MCF 10A (cell line): ENCODE data around the gene ALPP. TPM values are rescaled to one million over a fixed set of nuclear protein-coding genes. Genes with fewer than 3 reads are reported as not detected.
"Not testable (repeated sequence)": the region's sequence is repeated elsewhere in the genome, so short reads cannot be mapped to it uniquely, and the experiment has no call there.

Experiments
- Bru-seq: library from RNA; stranded (reverse); fragments of 400-500 nt; gene quantifications from one replicate; lab custom pipeline; 2021; lab: Mats Ljungman, UMichigan
- BruChase-seq, 2 experiments: library from RNA; stranded (reverse); fragments of 400-500 nt; gene quantifications; one replicate each; lab custom pipeline; 2021; lab: Mats Ljungman, UMichigan
- BruUV-seq: library from RNA; stranded (reverse); fragments of 400-500 nt; replicated peaks from 2 replicates; lab custom pipeline; 2021; lab: Mats Ljungman, UMichigan
- CTCF ChIA-PET: fragments of 300-600 bp; sonication (Branson Sonifier 250); formaldehyde crosslinking; extraction: SDS; loops from one replicate; lab custom pipeline; 2021; ENCODE audit warnings: antibody characterized with exemption, inconsistent platforms; lab: Yijun Ruan, JAX
- POLR2A ChIA-PET: fragments of 300-600, 350-650 bp; sonication (Branson Sonifier 250); formaldehyde crosslinking; extraction: SDS; loops from one replicate; lab custom pipeline; 2020; ENCODE audit warnings: antibody characterized with exemption, inconsistent platforms; lab: Yijun Ruan, JAX
- DNase-seq: peaks from one replicate; pipeline ENCODE4 v3.0.0-alpha.2; 2018; ENCODE audit not compliant: unreplicated experiment
- H3K27ac Mint-ChIP-seq: one replicate; pipeline ENCODE4 v1.8.0; 2022; ENCODE audit warnings: mild to moderate bottlenecking, low read depth, mixed read lengths; ENCODE audit not compliant: unreplicated experiment
- H3K27me3 Mint-ChIP-seq: one replicate; pipeline ENCODE4 v1.8.0; 2022; ENCODE audit warnings: mixed read lengths; ENCODE audit not compliant: insufficient read depth, unreplicated experiment
- H3K36me3 Mint-ChIP-seq: one replicate; pipeline ENCODE4 v1.8.0; 2022; ENCODE audit warnings: mild to moderate bottlenecking, moderate library complexity, mixed read lengths; ENCODE audit not compliant: insufficient read depth, unreplicated experiment
- H3K4me1 Mint-ChIP-seq: one replicate; pipeline ENCODE4 v1.8.0; 2022; ENCODE audit warnings: mixed read lengths; ENCODE audit not compliant: insufficient read depth, unreplicated experiment
- H3K4me3 Mint-ChIP-seq: one replicate; pipeline ENCODE4 v1.8.0; 2022; ENCODE audit warnings: mild to moderate bottlenecking, moderate library complexity, mixed read lengths; ENCODE audit not compliant: unreplicated experiment
- H3K9me3 Mint-ChIP-seq: one replicate; pipeline ENCODE4 v1.8.0; 2022; ENCODE audit warnings: mixed read lengths; ENCODE audit not compliant: unreplicated experiment
- intact Hi-C: fragments of 100-400 bp; cut with micrococcal nuclease; formaldehyde crosslinking; loops from 2 replicates; pipeline ENCODE4 v1.14.1; 2022
- long read RNA-seq: library from polyadenylated mRNA; stranded (forward); transcript quantifications from one replicate; pipeline ENCODE4 v2.0.0, GENCODE V29; 2022
- total RNA-seq: library from RNA; stranded (reverse); gene quantifications from 2 replicates; pipeline ENCODE4 v1.2.3, GENCODE V29; 2022
- TF ChIP-seq, protein P1 (sequence below): fragments of 200-600 bp; IDR thresholded peaks from one replicate; pipeline ENCODE4 v1.8.0; 2022; ENCODE audit warnings: antibody characterized with exemption, mild to moderate bottlenecking; ENCODE audit not compliant: unreplicated experiment

ALPP gene
- total RNA-seq (0.35 and 0.64 TPM in 2 replicates), Bru-seq, nascent RNA (percentile 17 among the genes with signal in this experiment), BruChase-seq, experiment 1, labeled RNA remaining after a 6-hour chase (percentile 25 among the genes with signal in this experiment), BruChase-seq, experiment 2, labeled RNA remaining after a 2-hour chase (percentile 12 among the genes with signal in this experiment)
- long read RNA-seq, partial matches to known transcripts, result 0 of 2 reads
- long read RNA-seq, other reads (novel, unspliced or antisense), result 1 of 2 reads

- BruUV-seq, H3K27me3 Mint-ChIP-seq, H3K36me3 Mint-ChIP-seq, H3K27ac Mint-ChIP-seq, DNase-seq, POLR2A ChIA-PET, H3K4me1 Mint-ChIP-seq, intact Hi-C loops, H3K4me3 Mint-ChIP-seq, H3K9me3 Mint-ChIP-seq: not testable (repeated sequence)
- CTCF ChIA-PET, result interaction anchor here (0.6 to 1.9 kb wide), 2 partner anchors 61 to 816 kb away, joined by 3 to 8 read pairs; no protein-coding TSS in a partner anchor
Measured at GRCh38 chr2:232378735-232379151, at the start of gene ALPP. Gene ALPP, plus strand, starts transcription at chr2:232378751. Its CDS starts 52 bp downstream, at chr2:232378803.

DNA sequence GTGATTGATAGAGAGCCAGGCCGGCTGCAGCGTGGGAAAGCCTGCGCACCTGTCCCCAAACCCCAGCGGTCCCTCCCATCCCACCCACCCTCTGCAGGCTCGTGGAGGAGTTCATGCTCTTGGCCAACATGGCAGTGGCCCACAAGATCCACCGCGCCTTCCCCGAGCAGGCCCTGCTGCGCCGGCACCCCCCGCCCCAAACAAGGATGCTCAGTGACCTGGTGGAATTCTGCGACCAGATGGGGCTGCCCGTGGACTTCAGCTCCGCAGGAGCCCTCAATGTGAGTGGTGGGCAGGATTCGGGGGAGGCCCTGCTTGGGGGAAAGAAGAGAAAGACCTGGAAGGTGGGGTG is 48.9 kb upstream of the ALPP start:
- no peaks in the 10 kb centered on the region for H3K27me3 Mint-ChIP-seq
- H3K9me3 Mint-ChIP-seq, result no peaks in the 10 kb centered on the region
- H3K4me3 Mint-ChIP-seq, result no peak overlapping the region
- intact Hi-C loops, result no loop called here
- no peak for DNase-seq
- no peaks in the 10 kb centered on the region for H3K4me1 Mint-ChIP-seq
- TF ChIP-seq, protein P1, sequence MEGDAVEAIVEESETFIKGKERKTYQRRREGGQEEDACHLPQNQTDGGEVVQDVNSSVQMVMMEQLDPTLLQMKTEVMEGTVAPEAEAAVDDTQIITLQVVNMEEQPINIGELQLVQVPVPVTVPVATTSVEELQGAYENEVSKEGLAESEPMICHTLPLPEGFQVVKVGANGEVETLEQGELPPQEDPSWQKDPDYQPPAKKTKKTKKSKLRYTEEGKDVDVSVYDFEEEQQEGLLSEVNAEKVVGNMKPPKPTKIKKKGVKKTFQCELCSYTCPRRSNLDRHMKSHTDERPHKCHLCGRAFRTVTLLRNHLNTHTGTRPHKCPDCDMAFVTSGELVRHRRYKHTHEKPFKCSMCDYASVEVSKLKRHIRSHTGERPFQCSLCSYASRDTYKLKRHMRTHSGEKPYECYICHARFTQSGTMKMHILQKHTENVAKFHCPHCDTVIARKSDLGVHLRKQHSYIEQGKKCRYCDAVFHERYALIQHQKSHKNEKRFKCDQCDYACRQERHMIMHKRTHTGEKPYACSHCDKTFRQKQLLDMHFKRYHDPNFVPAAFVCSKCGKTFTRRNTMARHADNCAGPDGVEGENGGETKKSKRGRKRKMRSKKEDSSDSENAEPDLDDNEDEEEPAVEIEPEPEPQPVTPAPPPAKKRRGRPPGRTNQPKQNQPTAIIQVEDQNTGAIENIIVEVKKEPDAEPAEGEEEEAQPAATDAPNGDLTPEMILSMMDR, result no peak
- POLR2A ChIA-PET, result no interaction called here
- CTCF ChIA-PET, result interaction anchor here (0.7 to 1.6 kb wide), 2 partner anchors 110 to 776 kb away, joined by 3 read pairs; no protein-coding TSS in a partner anchor
- H3K36me3 Mint-ChIP-seq, result no peaks in the 10 kb centered on the region
- H3K27ac Mint-ChIP-seq, result no peak overlapping the region
- BruUV-seq, result no TSS peak

DNA sequence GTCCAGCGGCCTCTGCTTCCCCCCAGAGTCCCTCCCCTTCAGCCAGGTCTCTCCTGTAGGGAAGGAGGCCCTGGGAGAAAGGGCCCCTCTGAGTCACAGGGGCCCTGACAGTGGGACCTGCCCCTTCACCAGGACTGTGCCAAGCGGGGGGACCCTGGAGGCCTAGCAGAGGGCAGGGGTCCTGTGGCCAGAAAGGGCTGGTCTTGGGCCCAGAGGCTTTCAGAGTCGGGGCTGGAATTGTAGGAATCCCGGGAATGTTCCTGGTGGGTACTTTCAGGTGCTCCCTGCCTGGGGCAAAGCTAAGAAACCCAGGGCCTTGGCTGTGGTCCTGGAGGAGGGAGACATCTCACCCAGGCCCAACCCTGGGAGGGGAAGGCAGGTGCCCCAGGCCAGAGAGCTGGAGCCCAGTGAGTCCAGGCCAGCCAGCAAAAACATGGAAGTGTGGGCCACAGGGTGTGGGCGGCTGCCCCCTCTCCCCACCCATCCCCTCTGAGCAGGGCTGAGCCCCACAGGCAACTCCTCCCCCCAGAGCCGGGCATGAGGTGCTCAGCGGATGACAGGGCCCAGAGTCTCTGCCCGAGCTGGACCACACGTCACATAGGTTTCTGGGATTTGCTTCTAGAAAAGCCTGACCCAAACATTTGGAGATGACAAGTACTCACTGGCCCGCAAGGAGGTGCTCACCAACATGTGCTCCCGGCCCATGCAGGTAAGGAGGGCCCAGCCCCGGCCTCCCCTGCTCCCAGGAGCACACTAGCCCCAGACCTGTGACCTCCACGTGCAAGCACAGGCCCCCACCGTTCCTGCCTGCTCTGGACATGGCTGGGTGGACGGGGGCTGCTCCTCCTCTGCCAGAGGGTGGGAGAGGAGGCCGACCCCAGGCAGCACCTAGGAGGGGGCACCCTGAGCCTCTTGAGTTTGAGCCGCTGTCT is 48.2 kb upstream of the ALPP start:
- no peaks in the 10 kb centered on the region for H3K27me3 Mint-ChIP-seq
- H3K36me3 Mint-ChIP-seq, result no peaks in the 10 kb centered on the region
- H3K27ac Mint-ChIP-seq, result no peak overlapping the region
- no peak overlapping the region for H3K4me3 Mint-ChIP-seq
- DNase-seq, result no peak
- no TSS peak for BruUV-seq
- intact Hi-C loops, result no loop called here
- no peaks in the 10 kb centered on the region for H3K4me1 Mint-ChIP-seq
- CTCF ChIA-PET, result interaction anchor here (0.6 to 1.6 kb wide), 2 partner anchors 110 to 410 kb away, joined by 3 read pairs; no protein-coding TSS in a partner anchor
- TF ChIP-seq, protein P1, result no peak
- no peaks in the 10 kb centered on the region for H3K9me3 Mint-ChIP-seq
- POLR2A ChIA-PET, result no interaction called here

- BruUV-seq, result not testable (repeated sequence)
Measured at GRCh38 chr2:232331061-232331460, 47.5 kb upstream of the ALPP start.

GRCh38 chr2:232331641-232332040 is 46.9 kb upstream of the ALPP start:
- intact Hi-C loops, result loop anchor here (2.0 kb wide), 1 partner anchor 109 kb away; no protein-coding TSS in a partner anchor
- CTCF ChIA-PET, result interaction anchor here (0.6 kb wide), 1 partner anchor 34 kb away, joined by 3 read pairs; no protein-coding TSS in a partner anchor
- not testable (repeated sequence) for BruUV-seq

More at GRCh38 chr2:232331061-232331460, 47.5 kb upstream of the ALPP start:
- intact Hi-C loops, POLR2A ChIA-PET, DNase-seq, H3K4me3 Mint-ChIP-seq, H3K9me3 Mint-ChIP-seq, H3K4me1 Mint-ChIP-seq, H3K27ac Mint-ChIP-seq, H3K27me3 Mint-ChIP-seq, H3K36me3 Mint-ChIP-seq: not testable (repeated sequence)
- CTCF ChIA-PET, result interaction anchor here (0.6 kb wide), 1 partner anchor 33 kb away, joined by 3 read pairs; no protein-coding TSS in a partner anchor

GRCh38 chr2:232332244-232332939 is 46.2 kb upstream of the ALPP start:
- H3K9me3 Mint-ChIP-seq, H3K4me3 Mint-ChIP-seq, POLR2A ChIA-PET, BruUV-seq, DNase-seq, H3K27ac Mint-ChIP-seq, H3K27me3 Mint-ChIP-seq, H3K4me1 Mint-ChIP-seq: not testable (repeated sequence)
- intact Hi-C loops, result loop anchor here (2.0 kb wide), 1 partner anchor 108 kb away; no protein-coding TSS in a partner anchor
- CTCF ChIA-PET, result interaction anchor here (1.2 to 4.8 kb wide), 3 partner anchors 41 to 415 kb away, joined by 3 to 48 read pairs (median 4); no protein-coding TSS in a partner anchor
- H3K36me3 Mint-ChIP-seq, result peaks cover 12% of the 10 kb centered on the region

More at GRCh38 chr2:232331641-232332040, 46.9 kb upstream of the ALPP start:
- H3K4me1 Mint-ChIP-seq, H3K36me3 Mint-ChIP-seq, H3K4me3 Mint-ChIP-seq, H3K27ac Mint-ChIP-seq, H3K9me3 Mint-ChIP-seq, DNase-seq, POLR2A ChIA-PET, H3K27me3 Mint-ChIP-seq: not testable (repeated sequence)
